ENCODE results near the gene INTS12. TPM values are rescaled to one million over a fixed set of nuclear protein-coding genes. Genes with fewer than 3 reads are reported as not detected.

Gene INTS12
- total and polyA plus RNA-seq, 4 donors: 15.0 to 24.1 (median 17.2) TPM

DNA sequence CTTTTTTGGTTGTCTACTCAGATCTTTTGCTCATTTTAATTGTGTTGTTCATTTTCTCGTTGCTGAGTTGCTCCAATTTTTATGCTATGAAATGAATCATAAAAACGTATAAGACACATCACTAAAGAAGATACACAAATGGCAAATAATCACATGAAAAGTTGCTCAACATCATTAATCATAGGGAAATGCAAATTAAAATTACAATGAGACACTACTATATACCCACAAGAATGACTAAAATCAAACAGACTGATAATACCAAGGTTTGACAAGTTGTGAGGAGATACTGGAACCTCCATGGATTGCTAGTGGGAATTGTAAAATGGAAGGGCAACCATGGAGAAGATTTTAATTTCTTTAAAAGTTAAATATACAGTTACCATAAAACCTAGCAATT lies 17.1 kb upstream of the INTS12 start:
- H3K27ac ChIP-seq (ENCODE audit: low read depth in 1 of 2, low read length in 1 of 2): no peak overlapping the region
- TF ChIP-seq, protein P1, sequence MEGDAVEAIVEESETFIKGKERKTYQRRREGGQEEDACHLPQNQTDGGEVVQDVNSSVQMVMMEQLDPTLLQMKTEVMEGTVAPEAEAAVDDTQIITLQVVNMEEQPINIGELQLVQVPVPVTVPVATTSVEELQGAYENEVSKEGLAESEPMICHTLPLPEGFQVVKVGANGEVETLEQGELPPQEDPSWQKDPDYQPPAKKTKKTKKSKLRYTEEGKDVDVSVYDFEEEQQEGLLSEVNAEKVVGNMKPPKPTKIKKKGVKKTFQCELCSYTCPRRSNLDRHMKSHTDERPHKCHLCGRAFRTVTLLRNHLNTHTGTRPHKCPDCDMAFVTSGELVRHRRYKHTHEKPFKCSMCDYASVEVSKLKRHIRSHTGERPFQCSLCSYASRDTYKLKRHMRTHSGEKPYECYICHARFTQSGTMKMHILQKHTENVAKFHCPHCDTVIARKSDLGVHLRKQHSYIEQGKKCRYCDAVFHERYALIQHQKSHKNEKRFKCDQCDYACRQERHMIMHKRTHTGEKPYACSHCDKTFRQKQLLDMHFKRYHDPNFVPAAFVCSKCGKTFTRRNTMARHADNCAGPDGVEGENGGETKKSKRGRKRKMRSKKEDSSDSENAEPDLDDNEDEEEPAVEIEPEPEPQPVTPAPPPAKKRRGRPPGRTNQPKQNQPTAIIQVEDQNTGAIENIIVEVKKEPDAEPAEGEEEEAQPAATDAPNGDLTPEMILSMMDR (IDR thresholded peaks at IDR 0.05; ENCODE audit: control extremely low read depth, extremely low read depth): no peak
- no peaks in the 10 kb centered on the region for H3K27me3 ChIP-seq (ENCODE audit: control insufficient read depth in 3 of 3, insufficient read depth in 3 of 3, low read length in 2 of 3)
- 95 to 96% methylated on average over 2 of the region's 2 CpGs for WGBS, 2 donors
- no peak overlapping the region for H3K9ac ChIP-seq (ENCODE audit: insufficient read depth in 1 of 2, low read length in 2 of 2)
- H3K36me3 ChIP-seq (ENCODE audit: control insufficient read depth in 4 of 4, insufficient read depth in 4 of 4, low read length in 4 of 4): peaks cover 0 to 2% (median 0%) of the 10 kb centered on the region in 4 donors
- H3K9me3 ChIP-seq (ENCODE audit: control insufficient read depth in 4 of 4, insufficient read depth in 3 of 4, low read length in 3 of 4): no peaks in the 10 kb centered on the region
- no peak for DNase-seq
- no peak for ATAC-seq (ENCODE audit: insufficient read depth, low FRiP score)
- no peak overlapping the region for H3K4me3 ChIP-seq
- no peaks in the 10 kb centered on the region for H3K4me1 ChIP-seq (ENCODE audit: control insufficient read depth in 5 of 5, insufficient read depth in 5 of 5, low read length in 5 of 5)

DNA sequence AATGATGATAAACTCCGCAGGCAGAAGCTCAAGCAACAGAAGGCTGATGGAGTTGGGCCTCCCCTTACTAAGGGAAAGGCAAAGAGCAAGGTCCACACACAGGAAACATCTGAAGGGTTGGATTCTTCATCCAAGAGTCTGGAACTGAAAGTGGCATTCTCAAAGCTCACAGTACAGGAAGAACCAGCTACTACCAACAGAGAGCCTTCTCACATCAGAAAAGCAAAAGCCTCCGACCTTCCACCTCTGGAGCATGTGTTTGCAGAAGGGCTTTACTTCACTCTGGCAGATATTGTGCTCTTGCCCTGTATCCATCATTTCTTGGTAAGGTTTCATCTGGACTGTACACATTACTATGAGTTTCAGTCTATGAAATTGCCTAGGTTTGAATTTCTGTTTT lies 10.7 kb upstream of the INTS12 start:
- 90 to 93% methylated on average over 2 of the region's 2 CpGs for WGBS, 2 donors
- Histone ChIP-seq H3K9me3 (ENCODE audit: control insufficient read depth in 4 of 4, insufficient read depth in 3 of 4, low read length in 3 of 4) (no peaks in the 10 kb centered on the region), H3K27me3 (ENCODE audit: control insufficient read depth in 3 of 3, insufficient read depth in 3 of 3, low read length in 2 of 3) (no peaks in the 10 kb centered on the region), H3K4me1 (ENCODE audit: control insufficient read depth in 5 of 5, insufficient read depth in 5 of 5, low read length in 5 of 5) (peaks cover 0 to 3% (median 0%) of the 10 kb centered on the region in 5 donors), H3K9ac (ENCODE audit: insufficient read depth in 1 of 2, low read length in 2 of 2) (no peak overlapping the region), H3K27ac (ENCODE audit: low read depth in 1 of 2, low read length in 1 of 2) (no peak overlapping the region), H3K4me3 (no peak overlapping the region), H3K36me3 (ENCODE audit: control insufficient read depth in 4 of 4, insufficient read depth in 4 of 4, low read length in 4 of 4) (peaks cover 0 to 5% (median 1%) of the 10 kb centered on the region in 4 donors)
- DNase-seq (no peak), ATAC-seq (ENCODE audit: insufficient read depth, low FRiP score) (no peak)
- TF ChIP-seq, protein P1 (IDR thresholded peaks at IDR 0.05; ENCODE audit: control extremely low read depth, extremely low read depth): no peak

DNA sequence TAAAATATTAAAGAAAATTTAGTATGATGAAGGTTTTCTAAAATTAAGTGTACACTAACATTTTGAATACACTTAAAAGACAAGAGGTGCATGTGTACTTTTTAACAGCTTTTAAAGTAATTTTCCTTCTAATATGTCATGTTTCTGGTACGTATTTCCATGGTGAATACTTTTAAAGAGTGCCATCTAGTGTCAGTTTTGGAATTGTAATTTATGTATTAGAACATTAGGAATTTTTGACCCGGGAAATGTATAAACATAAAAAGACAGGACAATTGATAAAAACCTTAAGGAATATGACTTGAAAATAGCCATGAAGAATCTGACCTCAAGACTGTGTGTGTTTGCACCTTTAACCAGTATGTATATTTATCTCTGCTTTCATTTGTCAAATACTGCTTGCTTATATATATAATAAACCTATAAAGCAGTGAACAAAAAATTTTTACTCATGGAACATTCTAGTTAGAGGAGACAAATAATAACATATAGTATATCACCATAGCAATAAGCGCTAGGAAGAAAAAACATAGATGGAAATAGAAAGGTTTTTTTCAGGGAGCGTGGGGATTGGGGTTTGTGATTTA lies 7.3 kb upstream of the INTS12 start:
- DNase-seq: peak in 2 of 3 donors; percentile 75 to 78
- H3K9me3 ChIP-seq (ENCODE audit: control insufficient read depth in 4 of 4, insufficient read depth in 3 of 4, low read length in 3 of 4): no peaks in the 10 kb centered on the region
- TF ChIP-seq, protein P1 (IDR thresholded peaks at IDR 0.05; ENCODE audit: control extremely low read depth, extremely low read depth): peak; percentile 5
- H3K27me3 ChIP-seq (ENCODE audit: control insufficient read depth in 3 of 3, insufficient read depth in 3 of 3, low read length in 2 of 3): no peaks in the 10 kb centered on the region
- WGBS, 2 donors: 47 to 49% methylated on average over 4 of the region's 4 CpGs
- H3K36me3 ChIP-seq (ENCODE audit: control insufficient read depth in 4 of 4, insufficient read depth in 4 of 4, low read length in 4 of 4): peaks cover 0 to 5% (median 1%) of the 10 kb centered on the region in 4 donors
- no peak overlapping the region for H3K9ac ChIP-seq (ENCODE audit: insufficient read depth in 1 of 2, low read length in 2 of 2)
- no peak overlapping the region for H3K27ac ChIP-seq (ENCODE audit: low read depth in 1 of 2, low read length in 1 of 2)
- no peak for ATAC-seq (ENCODE audit: insufficient read depth, low FRiP score)
- no peak overlapping the region for H3K4me3 ChIP-seq
- H3K4me1 ChIP-seq (ENCODE audit: control insufficient read depth in 5 of 5, insufficient read depth in 5 of 5, low read length in 5 of 5): peaks cover 0 to 3% (median 0%) of the 10 kb centered on the region in 5 donors

DNA sequence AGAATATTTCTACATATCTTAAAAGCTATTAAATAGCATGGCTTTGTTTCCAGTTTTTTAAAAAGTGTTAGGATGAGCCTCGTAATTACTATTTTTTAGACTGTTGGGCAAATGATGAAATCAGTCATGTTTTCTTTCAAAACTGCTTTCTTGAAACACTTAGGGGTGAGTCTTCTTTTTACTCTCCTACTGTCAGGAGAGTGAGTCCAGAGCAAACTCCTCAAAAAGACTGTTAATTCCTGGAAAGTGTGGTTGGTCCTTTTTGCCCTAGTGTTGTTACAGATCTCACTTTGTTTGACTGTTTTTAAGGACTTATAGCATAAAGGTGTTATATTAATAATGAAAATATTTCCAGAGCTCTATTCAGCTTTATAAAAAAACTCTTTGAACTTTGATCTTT lies 6.4 kb upstream of the INTS12 start:
- WGBS, 2 donors: 40 to 60% methylated on average over 1 of the region's 1 CpG
- no peak for ATAC-seq (ENCODE audit: insufficient read depth, low FRiP score)
- peaks cover 0 to 3% (median 0%) of the 10 kb centered on the region in 5 donors for H3K4me1 ChIP-seq (ENCODE audit: control insufficient read depth in 5 of 5, insufficient read depth in 5 of 5, low read length in 5 of 5)
- no peak overlapping the region for H3K27ac ChIP-seq (ENCODE audit: low read depth in 1 of 2, low read length in 1 of 2)
- TF ChIP-seq, protein P1 (IDR thresholded peaks at IDR 0.05; ENCODE audit: control extremely low read depth, extremely low read depth): no peak
- H3K9ac ChIP-seq (ENCODE audit: insufficient read depth in 1 of 2, low read length in 2 of 2): no peak overlapping the region
- peak in 1 of 3 donors; percentile 23 for DNase-seq
- no peak overlapping the region for H3K4me3 ChIP-seq
- H3K36me3 ChIP-seq (ENCODE audit: control insufficient read depth in 4 of 4, insufficient read depth in 4 of 4, low read length in 4 of 4): peaks cover 0 to 5% (median 1%) of the 10 kb centered on the region in 4 donors
- H3K9me3 ChIP-seq (ENCODE audit: control insufficient read depth in 4 of 4, insufficient read depth in 3 of 4, low read length in 3 of 4): no peaks in the 10 kb centered on the region
- H3K27me3 ChIP-seq (ENCODE audit: control insufficient read depth in 3 of 3, insufficient read depth in 3 of 3, low read length in 2 of 3): no peaks in the 10 kb centered on the region

All from lung (tissue), 12 donors.